Measurements from ENCODE around the gene INTS4. TPM values are rescaled to one million over a fixed set of nuclear protein-coding genes. Genes with fewer than 3 reads are reported as not detected.
"Not testable (repeated sequence)": the region's sequence is repeated elsewhere in the genome, so short reads cannot be mapped to it uniquely, and the experiment has no call there.

INTS4 gene
- total RNA-seq, 1 experiment from 2014 or later: 30.3 TPM

DNA sequence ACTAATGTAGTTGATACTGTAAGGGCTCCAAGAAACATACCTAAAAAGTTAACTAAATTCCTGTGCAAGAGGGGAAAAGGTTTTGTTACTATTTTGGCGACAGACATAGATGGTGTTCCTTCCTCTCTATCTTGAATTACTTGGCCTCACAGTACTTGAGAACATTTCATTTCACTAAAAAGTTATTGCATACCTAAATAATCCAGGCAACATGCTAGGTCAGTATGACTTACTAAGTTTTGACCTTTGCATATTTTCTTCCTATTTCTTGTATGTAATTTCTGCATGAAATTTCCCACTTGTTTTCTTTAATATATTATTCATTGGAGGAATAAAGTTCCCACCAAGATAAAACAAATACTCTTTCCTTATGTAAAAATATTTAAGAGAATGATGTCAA, 99.5 kb downstream of the INTS4 start:
- in situ Hi-C loops (cut with HindIII; ENCODE audit: low pct_unique_long_range_greater_than_20kb, low sequenced_read_pairs); DNase-seq (ENCODE audit: low read depth, low spot score): not testable (repeated sequence)

- DNase-seq (ENCODE audit: low read depth, low spot score); in situ Hi-C loops (cut with HindIII; ENCODE audit: low pct_unique_long_range_greater_than_20kb, low sequenced_read_pairs): not testable (repeated sequence)
These were observed 102.8 kb downstream of the INTS4 start for GRCh38 chr11:77891703-77892102.

DNA sequence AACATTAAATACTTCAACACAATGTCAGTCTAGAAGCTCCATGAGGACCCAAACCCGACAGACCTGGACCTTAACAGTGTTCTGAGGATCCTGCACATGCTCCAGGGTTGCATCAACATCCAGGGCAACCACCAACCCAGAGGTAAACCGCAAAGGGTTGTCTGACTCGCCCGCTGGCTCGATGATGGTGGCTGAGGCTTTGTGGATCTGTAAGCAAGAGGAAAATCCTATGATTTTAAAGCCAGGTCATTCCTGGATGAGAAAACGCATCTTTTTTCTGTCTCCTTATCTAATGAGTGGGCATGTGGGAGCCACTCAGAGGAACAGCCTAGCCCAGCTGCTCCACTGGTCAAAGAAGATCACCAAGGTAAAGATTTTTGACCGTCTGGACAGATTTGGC, 103.2 kb downstream of the INTS4 start:
- DNase-seq (ENCODE audit: low read depth, low spot score): not testable (repeated sequence)

GRCh38 chr11:77890619-77891056, 103.8 kb downstream of the INTS4 start:
- in situ Hi-C loops (cut with HindIII; ENCODE audit: low pct_unique_long_range_greater_than_20kb, low sequenced_read_pairs): not testable (repeated sequence)

More for the DNA sequence above, 103.2 kb downstream of the INTS4 start:
- in situ Hi-C loops (cut with HindIII; ENCODE audit: low pct_unique_long_range_greater_than_20kb, low sequenced_read_pairs): not testable (repeated sequence)

GRCh38 chr11:77890100-77890614, 104.3 kb downstream of the INTS4 start:
- in situ Hi-C loops (cut with HindIII; ENCODE audit: low pct_unique_long_range_greater_than_20kb, low sequenced_read_pairs); DNase-seq (ENCODE audit: low read depth, low spot score): not testable (repeated sequence)

More at GRCh38 chr11:77890619-77891056, 103.8 kb downstream of the INTS4 start:
- not testable (repeated sequence) for DNase-seq (ENCODE audit: low read depth, low spot score)

GRCh38 chr11:77889045-77889444, 105.4 kb downstream of the INTS4 start:
- in situ Hi-C loops (cut with HindIII; ENCODE audit: low pct_unique_long_range_greater_than_20kb, low sequenced_read_pairs); DNase-seq (ENCODE audit: low read depth, low spot score): not testable (repeated sequence)

- no peak for DNase-seq (ENCODE audit: low read depth, low spot score)
- in situ Hi-C loops (cut with HindIII; ENCODE audit: low pct_unique_long_range_greater_than_20kb, low sequenced_read_pairs): no loop called here
These were observed 108.1 kb downstream of the INTS4 start for GRCh38 chr11:77886401-77886800.

GRCh38 chr11:77884829-77885190, 109.7 kb downstream of the INTS4 start:
- no peak for DNase-seq (ENCODE audit: low read depth, low spot score)
- in situ Hi-C loops (cut with HindIII; ENCODE audit: low pct_unique_long_range_greater_than_20kb, low sequenced_read_pairs): no loop called here

DNA sequence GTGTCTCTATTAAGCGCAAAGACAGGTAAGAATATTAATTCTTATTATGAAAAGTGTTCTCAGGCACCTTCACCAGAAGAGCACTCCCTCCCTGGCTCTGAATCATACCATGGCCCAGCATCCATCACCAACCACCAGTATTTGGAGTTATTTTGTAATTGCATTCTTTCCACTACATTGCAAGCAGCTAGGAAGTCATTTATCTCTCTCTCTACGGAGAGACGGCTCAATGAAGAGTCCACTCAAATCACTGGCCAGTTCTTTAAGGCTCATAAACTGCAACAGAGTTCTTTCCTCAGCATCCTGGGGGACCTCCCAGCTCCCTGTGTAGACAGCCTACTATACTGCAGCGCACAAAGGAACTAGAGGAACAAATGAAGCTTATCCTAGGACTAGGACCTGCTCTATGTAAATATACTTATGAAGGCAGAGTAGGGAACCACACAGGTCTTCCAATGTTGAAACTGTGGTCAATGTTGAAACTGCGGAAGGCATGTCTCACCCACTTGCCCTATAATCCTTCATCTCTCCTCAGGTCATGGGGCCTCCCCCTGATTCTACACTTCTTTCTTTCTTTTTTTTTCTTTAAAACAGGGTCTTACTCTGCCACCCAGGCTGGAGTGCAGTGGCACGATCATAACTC, 110.2 kb downstream of the INTS4 start:
- in situ Hi-C loops (cut with HindIII; ENCODE audit: low pct_unique_long_range_greater_than_20kb, low sequenced_read_pairs): no loop called here
- no peak for DNase-seq (ENCODE audit: low read depth, low spot score)

- no peak for DNase-seq (ENCODE audit: low read depth, low spot score)
- in situ Hi-C loops (cut with HindIII; ENCODE audit: low pct_unique_long_range_greater_than_20kb, low sequenced_read_pairs): no loop called here
These were observed 110.7 kb downstream of the INTS4 start for GRCh38 chr11:77883775-77884174.

- no peak for DNase-seq (ENCODE audit: low read depth, low spot score)
These were observed 112.1 kb downstream of the INTS4 start for GRCh38 chr11:77882396-77882795.

DNA sequence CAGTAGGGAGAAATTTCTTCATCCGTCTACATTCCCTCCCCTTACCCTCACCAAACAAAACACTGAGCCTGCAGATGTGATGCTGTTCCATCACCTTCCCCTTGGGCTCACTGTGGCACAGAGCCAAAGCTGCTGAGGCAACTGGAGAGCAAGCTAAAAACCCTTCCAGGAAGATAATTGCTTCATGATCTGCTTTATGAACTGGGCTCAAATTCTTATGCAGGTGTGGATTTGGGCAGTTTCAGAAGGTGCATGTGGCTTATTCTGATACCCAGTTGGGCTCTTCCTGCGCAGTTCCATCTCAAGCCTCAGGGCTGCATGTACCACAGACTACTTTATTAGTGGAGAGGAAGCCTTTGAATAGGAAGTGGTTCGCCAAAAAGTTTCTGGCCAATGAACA, 115.2 kb downstream of the INTS4 start:
- in situ Hi-C loops (cut with HindIII; ENCODE audit: low pct_unique_long_range_greater_than_20kb, low sequenced_read_pairs): no loop called here
- no peak for DNase-seq (ENCODE audit: low read depth, low spot score)

More at GRCh38 chr11:77882396-77882795, 112.1 kb downstream of the INTS4 start:
- in situ Hi-C loops (cut with HindIII; ENCODE audit: low pct_unique_long_range_greater_than_20kb, low sequenced_read_pairs): no loop called here

DNA sequence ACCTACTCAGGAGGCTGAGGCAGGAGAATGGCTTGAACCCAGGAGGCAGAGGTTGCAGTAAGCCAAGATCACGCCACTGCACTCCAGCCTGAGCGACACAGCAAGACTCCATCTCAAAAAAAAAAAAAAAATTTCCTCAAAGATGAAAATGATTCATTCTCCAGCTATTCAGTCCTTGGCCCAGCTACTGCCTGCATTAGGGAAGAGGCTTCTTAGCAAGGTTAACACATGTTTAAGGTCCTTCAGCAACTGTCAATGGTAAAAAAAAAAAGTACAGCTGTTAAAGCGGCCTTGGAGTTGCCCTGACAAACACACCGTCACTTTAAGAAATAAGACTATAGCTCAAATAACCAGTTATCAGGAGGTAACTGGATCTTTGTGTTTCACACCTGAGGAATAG, 116.2 kb downstream of the INTS4 start:
- DNase-seq (ENCODE audit: low read depth, low spot score): not testable (repeated sequence)

GRCh38 chr11:77876045-77876444, 118.4 kb downstream of the INTS4 start:
- in situ Hi-C loops (cut with HindIII; ENCODE audit: low pct_unique_long_range_greater_than_20kb, low sequenced_read_pairs): no loop called here

More for the DNA sequence above, 116.2 kb downstream of the INTS4 start:
- in situ Hi-C loops (cut with HindIII; ENCODE audit: low pct_unique_long_range_greater_than_20kb, low sequenced_read_pairs): not testable (repeated sequence)

DNA sequence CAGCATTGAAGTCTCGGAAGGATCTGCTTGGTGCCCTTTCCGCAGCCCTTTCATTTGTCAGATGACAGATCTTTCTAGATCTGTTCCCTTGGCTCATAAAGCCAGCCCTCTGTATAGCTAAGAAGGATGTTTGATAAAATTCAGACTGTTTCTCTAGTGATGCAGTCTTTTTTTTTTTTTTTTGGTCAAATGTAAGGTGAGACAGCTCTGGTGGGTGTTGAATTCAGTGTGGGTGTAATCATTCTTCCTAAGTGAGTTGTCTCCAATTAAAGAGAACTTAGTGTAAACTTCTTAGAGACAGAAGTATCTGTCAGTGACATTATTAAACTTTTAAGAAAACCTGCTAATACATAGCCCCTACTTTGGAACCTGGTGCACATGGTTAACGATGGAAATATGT, 120.3 kb downstream of the INTS4 start:
- in situ Hi-C loops (cut with HindIII; ENCODE audit: low pct_unique_long_range_greater_than_20kb, low sequenced_read_pairs): no loop called here

More at GRCh38 chr11:77876045-77876444, 118.4 kb downstream of the INTS4 start:
- no peak for DNase-seq (ENCODE audit: low read depth, low spot score)

DNA sequence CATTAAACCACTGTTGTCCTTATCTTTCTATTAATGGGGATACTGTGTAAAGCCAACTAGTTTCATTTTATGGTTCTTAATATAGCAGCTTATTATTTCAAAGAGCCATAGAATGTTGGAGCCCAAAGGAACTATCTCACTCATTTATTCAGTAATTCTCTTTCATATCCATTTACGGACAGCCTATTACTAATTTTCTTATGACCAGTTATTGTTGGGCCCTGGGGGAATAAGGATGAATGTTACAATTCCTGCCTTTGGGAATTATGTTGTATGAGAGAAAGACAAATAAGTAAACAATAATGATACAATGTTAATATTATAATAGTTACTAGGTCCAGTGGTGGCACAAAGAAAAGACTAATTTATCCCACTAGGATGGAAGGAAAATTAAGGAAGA, 121.1 kb downstream of the INTS4 start:
- in situ Hi-C loops (cut with HindIII; ENCODE audit: low pct_unique_long_range_greater_than_20kb, low sequenced_read_pairs): no loop called here
- peak; percentile 48 for DNase-seq (ENCODE audit: low read depth, low spot score)

More for the DNA sequence above, 120.3 kb downstream of the INTS4 start:
- DNase-seq (ENCODE audit: low read depth, low spot score): no peak

DNA sequence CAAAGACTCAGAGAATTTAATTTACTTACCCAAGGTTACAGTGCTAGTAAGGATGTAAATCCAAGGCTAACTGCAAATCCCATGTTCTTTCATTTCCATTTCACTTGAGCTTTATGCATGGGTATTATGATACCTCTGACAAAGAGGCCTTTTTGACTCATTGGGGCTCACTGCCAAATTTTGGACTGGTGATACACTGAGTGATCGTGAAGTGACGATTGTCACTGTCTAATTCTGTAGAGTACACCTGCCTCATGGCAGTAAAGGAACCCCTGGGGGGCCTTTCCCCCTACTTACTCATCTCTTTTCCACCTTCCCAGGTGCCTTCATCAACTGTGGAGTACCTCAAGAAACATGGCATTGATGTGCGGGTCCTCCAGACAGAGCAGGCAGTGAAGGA, 122.6 kb downstream of the INTS4 start:
- in situ Hi-C loops (cut with HindIII; ENCODE audit: low pct_unique_long_range_greater_than_20kb, low sequenced_read_pairs): no loop called here
- DNase-seq (ENCODE audit: low read depth, low spot score): no peak

- in situ Hi-C loops (cut with HindIII; ENCODE audit: low pct_unique_long_range_greater_than_20kb, low sequenced_read_pairs): no loop called here
- no peak for DNase-seq (ENCODE audit: low read depth, low spot score)
These were observed 125.7 kb downstream of the INTS4 start for GRCh38 chr11:77868744-77869143.

DNA sequence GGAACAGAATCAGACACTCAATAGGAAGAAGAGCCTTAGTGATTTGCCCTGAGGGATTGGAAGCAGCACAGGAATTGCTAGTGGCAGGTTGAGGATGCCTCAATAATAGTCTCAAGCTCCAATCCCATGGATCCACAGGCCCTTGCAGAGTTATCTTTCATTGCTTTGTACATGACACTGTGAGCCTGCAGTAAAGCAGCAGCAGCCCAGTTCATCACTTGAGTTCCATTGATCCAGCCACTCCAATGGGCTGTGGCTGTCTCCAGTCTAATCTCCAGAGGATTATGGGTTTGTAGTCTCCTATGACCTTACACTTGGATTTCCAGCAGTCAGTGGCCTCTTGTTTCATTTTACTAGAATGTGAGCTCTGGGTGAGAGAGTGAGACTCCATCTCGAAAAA, 128.1 kb downstream of the INTS4 start:
- DNase-seq (ENCODE audit: low read depth, low spot score): no peak
- in situ Hi-C loops (cut with HindIII; ENCODE audit: low pct_unique_long_range_greater_than_20kb, low sequenced_read_pairs): no loop called here

Measured in SK-MEL-5 (cell line).